NOMO-1 treated with dmso at 0.1 percent for 144 hours (cell line): Measurements from ENCODE around the gene CDCA5.

Experiments
- DNase-seq: peaks from one replicate; lab custom pipeline; 2025; ENCODE audit not compliant: unreplicated experiment; lab: John Stamatoyannopoulos, UW

The CDCA5 gene

GRCh38 chr11:65083834-65084597 is at the start of gene CDCA5, which contains the start of gene ZFPL1:
Gene CDCA5, minus strand, starts transcription at chr11:65084040. Its CDS starts 62 bp downstream, at chr11:65083978.
Gene ZFPL1, plus strand, starts transcription at chr11:65084222. Its CDS starts 477 bp downstream, at chr11:65084699.
- peak; percentile 96 for DNase-seq

- peak; percentile 72 for DNase-seq
Measured at GRCh38 chr11:65132988-65133700, 49.3 kb upstream of the CDCA5 start.

GRCh38 chr11:65132238-65132987 is 48.6 kb upstream of the CDCA5 start:
- no peak for DNase-seq

- DNase-seq = no peak
Measured at GRCh38 chr11:65131895-65132237, 48.0 kb upstream of the CDCA5 start.

GRCh38 chr11:65131417-65131776 is 47.6 kb upstream of the CDCA5 start:
- no peak for DNase-seq

- DNase-seq = no peak
Measured at GRCh38 chr11:65130631-65131416, 47.0 kb upstream of the CDCA5 start.

- DNase-seq = no peak
Measured at GRCh38 chr11:65129649-65130441, 46.0 kb upstream of the CDCA5 start.

GRCh38 chr11:65128182-65129145 is 44.6 kb upstream of the CDCA5 start:
- no peak for DNase-seq

GRCh38 chr11:65127473-65128181 is 43.8 kb upstream of the CDCA5 start:
- DNase-seq = no peak

GRCh38 chr11:65126624-65127274 is 42.9 kb upstream of the CDCA5 start:
- DNase-seq = no peak

- DNase-seq = no peak
Measured at GRCh38 chr11:65125197-65126056, 41.6 kb upstream of the CDCA5 start.

- DNase-seq = no peak
Measured at GRCh38 chr11:65124480-65125196, 40.8 kb upstream of the CDCA5 start.

- DNase-seq = peak; percentile 99
Measured at GRCh38 chr11:65121865-65122696, 38.2 kb upstream of the CDCA5 start, which contains the start of the genes FAU and MRPL49. Gene FAU, minus strand, starts transcription at chr11:65122134. Its CDS starts 321 bp downstream, at chr11:65121813. Gene MRPL49, plus strand, starts transcription at chr11:65122321. Its CDS starts 26 bp downstream, at chr11:65122347.

- no peak for DNase-seq
Measured at GRCh38 chr11:65121447-65121864, 37.6 kb upstream of the CDCA5 start.

- no peak for DNase-seq
Measured at GRCh38 chr11:65120831-65121230, 37.0 kb upstream of the CDCA5 start.
